Ramos (cell line): Measurements from ENCODE around the gene SLAMF6.
"Not testable (repeated sequence)": the region's sequence is repeated elsewhere in the genome, so short reads cannot be mapped to it uniquely, and the experiment has no call there.

Experiments
- in situ Hi-C: fragments of 300-500 bp; cut with MboI; formaldehyde crosslinking; loops from one replicate; pipeline ENCODE4 v1.14.3; 2022; ENCODE audit warnings: low sequenced_read_pairs; ENCODE audit not compliant: unreplicated experiment

The SLAMF6 gene

DNA sequence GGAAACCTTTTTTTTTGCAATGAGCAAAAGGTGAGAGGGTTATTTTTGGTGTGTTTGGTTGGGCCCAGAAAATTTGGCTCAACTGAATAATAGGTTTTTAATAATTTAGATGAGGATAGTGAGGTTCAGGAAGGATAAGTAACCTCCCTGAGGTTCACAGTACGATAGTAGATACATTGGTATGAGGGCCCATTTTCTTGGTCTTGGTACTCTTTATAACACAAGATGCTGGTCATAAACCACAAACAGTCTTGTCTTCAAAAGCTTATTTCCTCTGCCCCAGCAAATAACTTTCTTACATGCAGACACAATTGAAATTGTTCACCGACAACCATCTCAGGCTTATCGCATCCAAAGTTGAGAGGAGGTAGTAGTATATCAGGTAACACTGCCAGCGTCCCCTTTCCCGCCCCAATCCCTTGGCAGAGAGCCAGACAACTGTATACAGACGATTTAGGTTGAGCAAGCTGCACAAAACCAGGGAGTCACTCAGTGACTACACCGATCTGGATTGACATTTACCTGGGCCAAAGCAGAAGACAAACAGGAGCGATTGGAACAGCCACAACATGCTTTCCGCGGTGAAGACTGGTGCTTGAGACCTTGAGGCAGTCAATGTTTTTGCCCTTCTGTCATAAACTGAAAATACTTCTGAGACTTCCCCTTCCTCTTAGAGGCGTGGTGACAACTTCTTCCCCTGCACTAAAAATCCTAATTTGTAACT is at the start of gene SLAMF6:
Gene SLAMF6, minus strand, starts transcription at position 634 of the 724 bp plus-strand sequence. Its CDS starts 63 bp downstream, at position 571.
- in situ Hi-C loops, result no loop called here

DNA sequence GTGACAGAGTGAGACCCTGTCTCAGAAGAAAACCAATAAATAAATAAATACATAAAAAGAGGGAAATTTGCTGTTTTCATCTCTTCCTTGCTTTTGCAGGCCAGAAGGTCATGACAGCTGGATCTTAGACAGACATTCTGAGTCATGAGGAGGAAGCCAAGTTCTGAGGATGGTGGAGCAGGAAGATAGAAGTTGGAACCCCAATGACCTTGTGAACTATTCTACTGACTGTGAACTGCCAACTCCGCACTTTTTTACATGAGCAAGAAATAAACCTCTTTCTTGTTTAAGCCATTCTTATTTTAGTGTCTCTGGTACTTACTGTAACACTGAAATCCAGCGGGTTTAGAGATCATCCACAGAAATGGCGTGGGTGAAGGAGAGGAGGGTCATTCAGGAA is 47.8 kb upstream of the SLAMF6 start:
- in situ Hi-C loops, result no loop called here

DNA sequence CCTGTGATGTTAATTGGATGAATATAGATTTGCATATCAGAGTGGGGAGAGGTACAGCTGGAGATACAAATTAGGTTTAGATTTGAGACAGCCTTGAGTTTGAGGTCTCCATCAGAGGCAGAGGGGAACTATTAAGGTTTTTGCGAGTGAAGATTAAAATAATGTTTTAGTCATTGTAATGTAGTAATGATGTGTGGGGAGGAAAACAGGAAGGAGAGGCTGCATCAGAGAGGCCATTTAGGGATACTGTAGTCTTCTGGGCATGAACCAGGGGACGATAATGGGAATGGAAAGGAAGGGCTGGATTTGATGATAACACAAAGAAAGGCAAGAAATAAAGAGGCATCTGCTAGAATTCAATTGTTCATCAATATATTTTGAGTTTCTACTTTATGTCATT is 46.8 kb upstream of the SLAMF6 start:
- in situ Hi-C loops, result no loop called here

GRCh38 chr1:160567858-160568682 is 45.0 kb upstream of the SLAMF6 start:
- in situ Hi-C loops, result no loop called here

DNA sequence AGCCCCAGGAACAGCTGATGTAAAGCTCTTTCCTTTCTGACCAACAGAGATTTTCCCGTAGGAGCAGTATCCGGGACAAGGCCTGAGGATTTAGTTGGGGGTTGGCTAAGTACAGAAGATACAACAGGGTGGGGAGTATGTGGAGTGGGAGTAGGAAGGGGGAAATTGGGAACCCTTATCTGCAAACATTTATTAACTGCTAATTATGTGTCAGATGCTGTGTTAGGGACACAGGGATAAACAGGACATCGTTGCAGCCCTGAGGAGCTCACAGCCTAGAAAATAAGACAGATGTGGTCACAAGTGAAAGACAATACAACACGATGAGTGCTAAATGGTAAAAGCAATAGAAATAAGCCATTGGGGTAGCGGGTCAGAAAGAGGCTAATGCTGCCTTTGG is 44.3 kb upstream of the SLAMF6 start:
- in situ Hi-C loops, result no loop called here

DNA sequence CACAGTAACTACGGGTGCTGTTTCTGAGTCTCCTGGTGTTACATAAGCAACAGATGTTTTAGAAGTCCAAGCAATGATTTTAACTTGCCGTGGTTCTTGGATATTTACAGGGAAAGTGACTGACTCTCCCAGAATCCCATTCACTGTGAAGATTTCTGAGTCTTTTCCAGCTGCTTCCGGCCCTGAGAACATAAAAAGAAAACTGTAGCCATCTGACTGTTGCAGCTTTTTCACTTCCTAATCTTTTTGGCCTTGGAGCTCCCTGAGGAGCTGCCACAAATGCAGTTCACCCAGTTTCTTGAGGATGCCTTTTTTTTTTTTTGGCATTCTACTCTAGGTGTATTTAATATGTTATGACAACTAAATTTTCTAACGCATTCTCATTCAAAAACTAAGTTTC is 42.5 kb upstream of the SLAMF6 start:
- in situ Hi-C loops, result no loop called here

- in situ Hi-C loops, result not testable (repeated sequence)
Observed at GRCh38 chr1:160563230-160563629, 40.2 kb upstream of the SLAMF6 start.

DNA sequence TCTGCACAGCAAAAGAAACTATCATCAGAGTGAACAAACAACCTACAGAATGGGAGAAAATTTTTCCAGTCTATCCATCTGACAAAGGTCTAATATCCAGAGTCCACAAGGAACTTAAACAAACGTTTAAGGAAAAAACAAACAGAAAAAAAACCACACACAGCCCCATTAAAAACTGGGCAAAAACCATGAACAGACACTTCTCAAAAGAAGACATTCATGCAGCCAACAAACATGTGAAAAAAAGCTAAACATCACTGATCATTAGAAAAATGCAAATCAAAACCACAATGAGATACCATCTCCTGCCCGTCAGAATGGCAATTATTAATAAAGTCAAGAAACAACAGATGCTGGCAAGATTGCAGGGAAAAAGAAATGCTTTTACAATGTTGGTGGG is 39.7 kb upstream of the SLAMF6 start:
- in situ Hi-C loops, result not testable (repeated sequence)

GRCh38 chr1:160560806-160561205 is 37.8 kb upstream of the SLAMF6 start:
- in situ Hi-C loops, result no loop called here

GRCh38 chr1:160560045-160560705 is 37.1 kb upstream of the SLAMF6 start:
- in situ Hi-C loops, result no loop called here

DNA sequence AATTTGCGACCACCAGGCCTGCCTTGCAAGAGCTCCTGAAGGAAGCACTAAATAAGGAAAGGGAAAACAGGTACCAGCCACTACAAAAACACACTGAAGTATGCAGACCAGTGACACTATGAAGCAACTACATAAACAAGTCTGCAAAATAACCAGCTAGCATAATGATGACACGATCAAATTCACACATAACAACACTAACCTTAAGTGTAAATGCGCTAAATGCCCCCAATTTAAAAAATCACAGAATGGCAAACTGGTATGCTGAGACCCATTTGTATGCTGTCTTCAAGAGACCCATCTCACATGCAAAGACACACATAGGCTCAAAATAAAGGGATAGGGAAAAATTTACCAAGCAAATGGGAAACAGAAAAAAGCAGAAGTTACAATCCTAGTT is 36.4 kb upstream of the SLAMF6 start:
- in situ Hi-C loops, result not testable (repeated sequence)

DNA sequence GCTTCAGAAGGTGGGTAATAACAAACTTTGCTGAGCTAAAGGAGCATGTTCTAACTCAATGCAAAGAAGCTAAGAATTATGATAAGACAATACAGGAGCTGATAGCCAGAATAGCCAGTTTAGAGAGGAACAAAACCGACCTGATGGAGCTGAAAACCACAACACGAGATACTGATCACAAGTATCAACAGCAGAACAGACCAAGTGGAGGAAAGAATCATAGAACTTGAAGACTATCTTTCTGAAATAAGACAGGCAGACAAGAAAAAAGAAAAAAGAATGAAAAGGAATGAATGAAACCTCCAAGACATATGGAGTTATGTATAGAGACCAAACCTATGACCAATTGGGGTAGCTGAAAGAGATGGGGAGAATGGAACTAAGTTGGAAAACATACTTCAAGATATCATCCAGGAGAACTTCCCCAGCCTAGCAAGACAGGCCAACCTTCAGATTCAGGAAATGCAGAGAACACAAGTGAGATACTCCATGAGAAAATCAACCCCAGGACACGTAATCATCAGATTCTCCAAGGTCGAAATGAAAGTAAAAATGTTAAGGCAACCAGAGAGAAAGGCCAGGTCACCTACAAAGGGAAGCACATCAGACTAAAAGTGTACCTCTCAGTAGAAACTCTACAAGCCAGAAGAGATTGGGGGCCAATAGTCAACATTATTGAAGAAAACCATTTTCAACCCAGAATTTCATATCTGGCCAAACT is 35.8 kb upstream of the SLAMF6 start:
- in situ Hi-C loops, result no loop called here

DNA sequence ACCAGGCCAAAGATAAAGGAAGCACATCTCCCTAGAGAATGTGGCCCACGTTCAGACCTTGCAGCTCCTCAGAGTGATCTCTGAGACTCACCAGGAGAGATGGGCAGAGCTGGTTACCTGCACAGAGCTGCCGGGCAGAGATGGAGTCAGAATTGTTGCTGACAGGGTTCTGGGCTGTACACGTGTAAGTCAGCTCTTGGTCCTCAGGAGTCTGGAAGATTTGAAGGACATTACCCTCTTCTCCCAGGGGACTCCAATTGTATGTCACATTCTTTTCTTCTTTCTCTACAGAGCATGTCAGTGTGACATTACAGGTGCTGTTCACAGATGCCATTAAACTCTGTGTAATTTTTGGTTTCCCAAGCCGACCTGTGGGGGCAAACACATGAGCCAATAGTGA is 30.7 kb upstream of the SLAMF6 start:
- in situ Hi-C loops, result no loop called here

DNA sequence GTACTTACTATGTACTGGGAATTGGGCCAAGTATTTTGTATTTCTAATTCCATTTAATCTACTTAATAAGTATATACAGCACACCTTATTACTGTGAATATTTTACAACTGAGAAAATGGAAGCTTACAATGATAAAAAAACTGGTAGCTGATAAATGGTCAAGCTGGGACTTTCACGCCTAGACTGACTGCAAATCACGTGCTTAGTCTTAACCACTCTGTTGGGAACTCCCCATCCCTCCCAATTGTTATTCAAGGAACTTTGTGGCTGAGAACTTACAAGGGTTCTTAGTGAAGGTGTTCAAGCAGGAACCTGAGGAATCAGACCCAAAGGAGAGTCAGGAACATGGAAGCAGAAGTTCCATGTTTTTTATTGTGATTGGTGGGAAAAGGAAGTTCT is 29.4 kb upstream of the SLAMF6 start:
- in situ Hi-C loops, result no loop called here

DNA sequence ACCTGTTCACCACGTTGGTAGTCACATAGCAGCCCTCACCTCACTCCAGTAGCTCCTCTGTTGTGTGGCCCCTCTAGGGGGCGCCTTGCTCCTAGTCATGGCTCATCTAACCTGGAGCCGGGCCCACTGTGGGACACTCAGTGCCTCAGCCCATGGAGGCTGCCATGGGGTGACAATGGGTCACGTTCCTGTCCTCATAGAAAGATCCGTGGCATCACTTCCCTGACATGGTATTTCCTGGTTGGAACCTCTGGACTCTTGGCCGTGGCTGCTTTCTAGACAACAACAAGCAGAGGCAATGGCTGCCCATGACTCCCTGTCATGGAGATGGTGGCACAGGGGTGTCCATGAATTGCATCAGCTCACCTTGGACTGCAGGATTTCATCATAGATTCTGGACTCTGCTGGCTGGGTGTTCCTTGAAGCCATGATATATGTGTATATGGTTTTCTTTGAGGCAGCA is 27.5 kb upstream of the SLAMF6 start:
- in situ Hi-C loops, result no loop called here

- in situ Hi-C loops, result no loop called here
Observed at GRCh38 chr1:160549665-160550006, 26.6 kb upstream of the SLAMF6 start.

DNA sequence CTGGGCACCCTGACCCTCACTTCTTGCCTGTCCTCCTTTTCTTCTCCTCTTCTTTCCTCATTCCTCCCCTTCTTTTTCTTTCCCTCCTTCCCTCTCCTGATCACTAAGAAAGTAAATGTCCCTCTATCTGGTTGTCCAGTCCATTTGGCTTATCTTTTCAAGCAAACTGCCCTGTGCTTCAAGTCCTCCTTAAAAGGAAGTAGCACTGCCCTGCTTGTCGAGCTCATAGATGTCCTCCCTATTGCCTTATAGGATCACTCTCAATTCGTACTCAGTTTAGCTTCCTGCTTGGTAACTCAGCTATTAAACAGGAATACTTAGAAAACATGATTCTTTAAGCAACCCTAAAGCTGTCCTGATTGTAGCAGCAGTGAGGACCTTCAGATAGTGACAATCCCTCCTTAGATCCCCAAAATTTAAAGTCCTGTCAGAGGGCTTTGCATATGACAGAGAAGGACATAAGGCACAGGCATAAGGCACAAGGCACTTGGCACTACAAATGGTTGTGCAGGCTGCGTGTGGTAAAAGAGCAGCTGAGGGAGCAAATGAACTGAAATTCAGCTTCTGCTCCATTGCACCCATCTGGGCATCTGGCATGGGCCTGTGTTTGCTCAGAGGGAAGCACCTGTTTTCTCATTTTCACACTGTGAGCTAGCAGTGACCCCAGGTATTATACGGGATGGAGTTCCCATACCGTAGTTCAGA is 26.1 kb upstream of the SLAMF6 start:
- in situ Hi-C loops, result no loop called here

- in situ Hi-C loops, result no loop called here
Observed at GRCh38 chr1:160548183-160548582, 25.1 kb upstream of the SLAMF6 start.

DNA sequence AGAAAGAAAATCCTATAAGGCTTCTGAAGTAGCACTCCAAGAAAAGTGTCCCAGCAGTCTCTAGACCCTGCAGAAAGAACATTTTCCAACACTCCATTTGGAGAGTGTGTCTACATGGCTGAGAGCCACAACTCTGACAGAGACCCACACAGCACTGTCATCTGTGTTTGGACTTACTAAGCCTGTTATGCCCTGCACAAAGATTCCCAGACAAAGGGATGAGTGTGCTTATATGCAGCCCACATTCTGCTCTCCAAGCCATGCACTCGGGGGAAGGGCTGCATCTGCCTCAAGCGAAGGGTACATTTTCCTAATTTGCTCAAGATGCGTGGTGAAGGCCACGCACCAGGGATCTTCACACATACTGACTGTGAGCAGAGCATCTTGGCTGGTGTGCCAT is 24.4 kb upstream of the SLAMF6 start:
- in situ Hi-C loops, result no loop called here

DNA sequence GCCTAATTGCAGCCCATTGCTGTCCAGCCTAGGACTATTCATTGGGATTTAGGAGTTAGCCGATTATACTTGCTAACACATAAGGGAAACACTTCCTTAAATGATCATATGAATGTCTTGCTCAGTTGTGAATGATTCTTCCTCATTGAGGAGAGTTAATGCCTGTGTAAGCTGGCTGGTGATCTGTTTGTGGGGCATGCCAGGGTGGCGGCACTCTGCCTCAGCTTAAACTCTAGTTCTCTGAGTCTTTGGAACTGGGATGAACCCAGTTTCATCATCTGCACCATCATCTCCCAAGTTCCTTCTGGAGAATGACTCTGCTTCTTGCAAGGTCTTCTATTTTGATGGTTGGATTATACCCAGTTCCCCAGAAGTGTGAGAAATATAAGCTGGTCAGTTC is 23.9 kb upstream of the SLAMF6 start:
- in situ Hi-C loops, result no loop called here
